Thyroid gland (tissue), 4 donors: Measurements from ENCODE around the gene FRMPD1.

Source experiments
- CTCF ChIP-seq, 6 experiments: fragments of 200-600 bp in 3 of 6; fragments of 450-650 bp in 3 of 6; sonication (generic) in 3 of 6; IDR thresholded peaks; one replicate each; pipeline ENCODE4 v1.5.1; 2016 to 2019; ENCODE audit warnings: antibody characterized with exemption in 6 of 6, mild to moderate bottlenecking in 2 of 6, inconsistent platforms in 1 of 6, moderate library complexity in 1 of 6
- POLR2A ChIP-seq, 2 donors: fragments of 450-650 bp; IDR thresholded peaks; one replicate each; pipeline ENCODE4 v1.6.1; 2017; ENCODE audit warnings: antibody characterized with exemption in 2 of 2, mild to moderate bottlenecking in 2 of 2, moderate library complexity in 1 of 2

GRCh38 chr9:37696528-37696927 lies 45.8 kb downstream of the FRMPD1 start:
- TF ChIP-seq CTCF (IDR thresholded peaks at IDR 0.05) (no peak), POLR2A (IDR thresholded peaks at IDR 0.05) (no peak)
